ENCODE data around the gene RBFOX2.
A peak's percentile ranks its signal among the peaks of the same experiment; 100 is the strongest.
"Not testable (repeated sequence)": the region's sequence is repeated elsewhere in the genome, so short reads cannot be mapped to it uniquely, and the experiment has no call there.

RBFOX2 gene

GRCh38 chr22:35739931-35740380 lies 288.7 kb downstream of the RBFOX2 start:
- intact Hi-C loops (cut with DNase I) = no loop called here
- no peak for DNase-seq

- intact Hi-C loops (cut with DNase I) = no loop called here
- DNase-seq = no peak
Observed at GRCh38 chr22:35739076-35739930, 289.3 kb downstream of the RBFOX2 start.

- intact Hi-C loops (cut with DNase I); DNase-seq: not testable (repeated sequence)
Observed at GRCh38 chr22:35737886-35738285, 290.7 kb downstream of the RBFOX2 start.

GRCh38 chr22:35736701-35737100 lies 291.9 kb downstream of the RBFOX2 start:
- intact Hi-C loops (cut with DNase I) = no loop called here

GRCh38 chr22:35736166-35736565 lies 292.5 kb downstream of the RBFOX2 start:
- DNase-seq = no peak
- intact Hi-C loops (cut with DNase I) = no loop called here

More at GRCh38 chr22:35736701-35737100, 291.9 kb downstream of the RBFOX2 start:
- no peak for DNase-seq

- intact Hi-C loops (cut with DNase I) = no loop called here
Observed at GRCh38 chr22:35735542-35735941, 293.1 kb downstream of the RBFOX2 start.

GRCh38 chr22:35734517-35734827 lies 294.2 kb downstream of the RBFOX2 start:
- intact Hi-C loops (cut with DNase I) = no loop called here
- no peak for DNase-seq

More at GRCh38 chr22:35735542-35735941, 293.1 kb downstream of the RBFOX2 start:
- no peak for DNase-seq

GRCh38 chr22:35733791-35734516 lies 294.7 kb downstream of the RBFOX2 start:
- DNase-seq = no peak
- intact Hi-C loops (cut with DNase I) = no loop called here

- DNase-seq = no peak
Observed at GRCh38 chr22:35733036-35733435, 295.6 kb downstream of the RBFOX2 start.

GRCh38 chr22:35732116-35732515 lies 296.5 kb downstream of the RBFOX2 start:
- intact Hi-C loops (cut with DNase I) = no loop called here
- DNase-seq = no peak

More at GRCh38 chr22:35733036-35733435, 295.6 kb downstream of the RBFOX2 start:
- intact Hi-C loops (cut with DNase I) = no loop called here

- intact Hi-C loops (cut with DNase I) = no loop called here
- no peak for DNase-seq
Observed at GRCh38 chr22:35731321-35731720, 297.3 kb downstream of the RBFOX2 start.

GRCh38 chr22:35729309-35729698 lies 299.3 kb downstream of the RBFOX2 start:
- no peak for DNase-seq
- intact Hi-C loops (cut with DNase I) = no loop called here

- intact Hi-C loops (cut with DNase I) = no loop called here
- DNase-seq = no peak
Observed at GRCh38 chr22:35728639-35729308, 299.9 kb downstream of the RBFOX2 start.

GRCh38 chr22:35727436-35727835 lies 301.2 kb downstream of the RBFOX2 start:
- no peak for DNase-seq
- intact Hi-C loops (cut with DNase I) = no loop called here

GRCh38 chr22:35726933-35727332 lies 301.7 kb downstream of the RBFOX2 start:
- intact Hi-C loops (cut with DNase I) = no loop called here
- DNase-seq = peak in 1 of 42 donors; percentile 15

GRCh38 chr22:35726398-35726797 lies 302.2 kb downstream of the RBFOX2 start:
- intact Hi-C loops (cut with DNase I) = no loop called here
- DNase-seq = peak in 1 of 42 donors; percentile 3

- intact Hi-C loops (cut with DNase I) = no loop called here
- no peak for DNase-seq
Observed at GRCh38 chr22:35725521-35725920, 303.1 kb downstream of the RBFOX2 start.

GRCh38 chr22:35721960-35722359 lies 306.7 kb downstream of the RBFOX2 start:
- intact Hi-C loops (cut with DNase I) = no loop called here
- DNase-seq = no peak

GRCh38 chr22:35719212-35719875 lies 309.3 kb downstream of the RBFOX2 start:
- intact Hi-C loops (cut with DNase I) = no loop called here
- DNase-seq = no peak

All from head of caudate nucleus (tissue), 42 donors.